ENCODE data around the gene CDHR3.

The CDHR3 gene

GRCh38 chr7:106047818-106048705 is 85.0 kb downstream of the CDHR3 start:
- DNase-seq (ENCODE audit: insufficient read length, low spot score) (peak; percentile 26), FAIRE-seq (no peak)
- TF ChIP-seq, protein P1, sequence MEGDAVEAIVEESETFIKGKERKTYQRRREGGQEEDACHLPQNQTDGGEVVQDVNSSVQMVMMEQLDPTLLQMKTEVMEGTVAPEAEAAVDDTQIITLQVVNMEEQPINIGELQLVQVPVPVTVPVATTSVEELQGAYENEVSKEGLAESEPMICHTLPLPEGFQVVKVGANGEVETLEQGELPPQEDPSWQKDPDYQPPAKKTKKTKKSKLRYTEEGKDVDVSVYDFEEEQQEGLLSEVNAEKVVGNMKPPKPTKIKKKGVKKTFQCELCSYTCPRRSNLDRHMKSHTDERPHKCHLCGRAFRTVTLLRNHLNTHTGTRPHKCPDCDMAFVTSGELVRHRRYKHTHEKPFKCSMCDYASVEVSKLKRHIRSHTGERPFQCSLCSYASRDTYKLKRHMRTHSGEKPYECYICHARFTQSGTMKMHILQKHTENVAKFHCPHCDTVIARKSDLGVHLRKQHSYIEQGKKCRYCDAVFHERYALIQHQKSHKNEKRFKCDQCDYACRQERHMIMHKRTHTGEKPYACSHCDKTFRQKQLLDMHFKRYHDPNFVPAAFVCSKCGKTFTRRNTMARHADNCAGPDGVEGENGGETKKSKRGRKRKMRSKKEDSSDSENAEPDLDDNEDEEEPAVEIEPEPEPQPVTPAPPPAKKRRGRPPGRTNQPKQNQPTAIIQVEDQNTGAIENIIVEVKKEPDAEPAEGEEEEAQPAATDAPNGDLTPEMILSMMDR (IDR thresholded peaks at IDR 0.05; ENCODE audit: insufficient read depth, missing control alignments): no peak

DNA sequence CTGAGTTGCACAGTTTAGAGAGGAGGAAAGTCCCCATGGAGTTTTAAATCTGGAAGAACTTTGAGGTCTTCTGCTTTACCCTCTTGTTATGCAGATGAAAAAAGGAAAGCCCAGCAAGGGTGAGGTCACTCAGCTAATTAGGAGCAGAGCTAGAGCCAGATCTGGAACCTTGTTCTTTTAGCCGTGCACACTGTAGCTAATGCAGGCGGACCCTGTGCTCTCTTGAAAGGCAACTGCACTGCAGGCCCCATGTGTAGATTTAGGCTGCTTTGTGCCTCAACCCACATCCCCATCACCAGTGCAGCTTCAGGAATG is 85.6 kb downstream of the CDHR3 start:
- FAIRE-seq: no peak
- TF ChIP-seq, protein P1 (IDR thresholded peaks at IDR 0.05; ENCODE audit: insufficient read depth, missing control alignments): no peak
- DNase-seq (ENCODE audit: insufficient read length, low spot score): no peak

DNA sequence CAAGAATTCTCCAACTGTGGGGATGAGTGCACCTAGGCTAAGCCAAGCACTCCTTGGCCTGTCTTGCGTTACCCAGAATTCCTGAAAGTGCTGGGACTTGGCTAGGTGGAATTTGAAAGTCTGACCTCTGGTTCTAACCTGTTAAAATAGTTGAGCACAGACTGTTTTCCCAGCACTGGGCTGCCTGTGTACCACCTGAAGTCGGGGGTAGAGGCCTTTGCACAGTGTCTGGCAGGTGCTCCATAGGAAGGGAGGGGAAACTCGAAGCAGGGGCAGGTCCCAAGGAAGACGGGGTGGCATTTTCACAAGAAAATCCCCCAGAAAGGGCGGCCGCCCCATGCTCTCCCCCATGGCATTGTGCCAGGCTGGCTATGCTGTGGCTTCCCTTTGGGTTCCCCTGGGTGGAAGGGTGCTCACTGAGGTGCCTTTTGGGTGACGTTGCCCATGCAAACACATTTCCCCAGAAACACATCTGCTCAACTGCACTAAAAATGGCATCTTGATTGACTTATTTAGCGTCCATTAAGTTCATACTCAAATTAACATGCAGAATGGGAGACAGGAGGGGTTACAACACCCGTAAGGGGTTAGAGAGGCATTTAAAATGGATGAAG is 86.2 kb downstream of the CDHR3 start:
- DNase-seq (ENCODE audit: insufficient read length, low spot score) (no peak), FAIRE-seq (no peak)
- TF ChIP-seq, protein P1 (IDR thresholded peaks at IDR 0.05; ENCODE audit: insufficient read depth, missing control alignments): no peak

DNA sequence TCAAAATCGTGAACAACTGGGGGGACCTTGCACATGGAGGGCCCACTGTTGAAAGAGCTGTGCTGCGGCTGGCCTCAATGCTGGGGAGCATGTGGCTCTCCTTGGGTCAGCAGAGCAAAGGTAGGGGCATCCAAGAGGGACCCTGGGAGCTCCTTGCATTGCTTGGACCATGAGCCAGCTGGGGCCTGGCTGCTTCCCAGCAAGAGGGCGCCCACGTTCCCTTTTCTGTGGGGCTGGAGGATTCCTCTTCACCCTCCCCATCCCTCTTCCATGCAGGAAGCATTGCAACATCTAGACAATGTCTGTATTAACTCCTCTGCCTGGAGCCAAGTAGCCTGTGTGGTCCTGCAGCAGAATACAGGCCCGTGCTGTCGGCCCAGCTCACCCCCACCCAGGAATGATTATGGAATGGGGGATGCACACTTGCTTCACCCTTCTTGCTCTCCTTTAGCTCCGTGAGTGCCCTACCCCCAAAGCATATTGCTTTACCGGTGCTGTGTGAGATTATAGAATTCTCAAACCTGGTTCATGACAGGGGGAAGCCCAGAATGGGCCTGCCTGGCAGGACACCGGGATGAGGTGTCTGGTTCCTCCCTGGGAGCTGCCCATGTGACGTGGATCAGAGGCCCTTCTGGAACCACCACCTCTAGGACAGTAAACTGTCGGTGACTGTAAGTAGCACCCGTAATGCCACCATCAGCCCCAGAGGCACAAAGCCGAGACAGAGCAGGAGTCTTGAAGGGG is 87.1 kb downstream of the CDHR3 start:
- TF ChIP-seq, protein P1 (IDR thresholded peaks at IDR 0.05; ENCODE audit: insufficient read depth, missing control alignments): no peak
- DNase-seq (ENCODE audit: insufficient read length, low spot score) (no peak), FAIRE-seq (no peak)

DNA sequence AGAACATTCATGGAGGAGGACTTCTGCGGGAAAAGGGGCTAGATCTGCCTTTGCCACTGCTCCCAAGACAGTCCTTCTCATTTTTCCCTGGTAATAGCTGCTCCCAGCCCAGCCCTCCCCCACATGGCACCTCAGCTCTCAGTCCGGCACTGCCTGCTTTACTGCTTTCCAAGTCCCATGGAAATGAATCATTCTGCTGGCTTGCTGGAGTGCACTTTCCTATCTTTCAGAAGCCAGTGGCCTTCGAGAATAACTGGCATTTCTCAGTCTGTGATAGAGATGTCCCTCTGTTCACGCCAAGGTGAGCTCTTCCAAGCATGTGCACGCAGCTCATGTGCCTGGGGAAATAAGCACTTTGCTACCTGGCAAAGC is 87.7 kb downstream of the CDHR3 start:
- TF ChIP-seq, protein P1 (IDR thresholded peaks at IDR 0.05; ENCODE audit: insufficient read depth, missing control alignments): no peak
- DNase-seq (ENCODE audit: insufficient read length, low spot score): no peak
- no peak for FAIRE-seq

DNA sequence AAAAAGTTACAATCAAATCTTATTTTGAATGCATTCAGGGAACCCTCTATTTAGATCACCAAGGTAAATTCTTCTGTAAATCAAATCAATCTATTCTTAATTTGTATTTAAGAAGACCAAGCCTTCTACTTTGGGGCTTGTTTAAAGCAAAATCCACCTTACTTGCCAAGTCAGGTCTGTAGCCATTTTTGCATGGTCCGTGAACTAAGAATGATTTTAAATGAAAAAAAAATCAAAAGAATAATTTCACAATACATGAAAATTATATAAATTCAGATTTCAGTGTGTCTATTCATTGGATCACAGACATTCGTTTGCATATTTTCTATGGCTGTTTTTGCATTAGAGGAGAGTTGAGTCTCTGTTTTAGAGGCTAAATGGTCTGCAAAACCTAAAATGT is 89.6 kb downstream of the CDHR3 start:
- no peak for DNase-seq (ENCODE audit: insufficient read length, low spot score)
- no peak for FAIRE-seq
- TF ChIP-seq, protein P1 (IDR thresholded peaks at IDR 0.05; ENCODE audit: insufficient read depth, missing control alignments): no peak

All from D721Med (cell line).